ENCODE data around the gene TBX21. TPM values are rescaled to one million over a fixed set of nuclear protein-coding genes. Genes with fewer than 3 reads are reported as not detected.
A peak's percentile ranks its signal among the peaks of the same experiment; 100 is the strongest.

The TBX21 gene
- total RNA-seq, 3 donors from 2014 or later: 0.72 to 1.2 (median 1.2) TPM

- peak in 1 of 3 donors; percentile 21 for DNase-seq
- ATAC-seq: peak; percentile 24
- Histone ChIP-seq H3K9me3 (no peaks in the 10 kb centered on the region), H3K4me1 (ENCODE audit: low read depth) (peaks cover 1% of the 10 kb centered on the region), H3K4me3 (no peak overlapping the region), H3K36me3 (ENCODE audit: low read depth) (no peaks in the 10 kb centered on the region)
- TF ChIP-seq CTCF (IDR thresholded peaks at IDR 0.05): no peak
- intact Hi-C loops (cut with DNase I, micrococcal nuclease): no loop called here
These were observed 18.9 kb upstream of the TBX21 start for GRCh38 chr17:47713980-47714700.

GRCh38 chr17:47714773-47715396, 18.2 kb upstream of the TBX21 start:
- intact Hi-C loops (cut with DNase I, micrococcal nuclease): no loop called here
- H3K36me3 ChIP-seq (ENCODE audit: low read depth): no peaks in the 10 kb centered on the region
- TF ChIP-seq CTCF (IDR thresholded peaks at IDR 0.05): no peak
- no peak overlapping the region for H3K4me3 ChIP-seq
- ATAC-seq (peak; percentile 29), DNase-seq (no peak)
- no peaks in the 10 kb centered on the region for H3K4me1 ChIP-seq (ENCODE audit: low read depth)
- no peaks in the 10 kb centered on the region for H3K9me3 ChIP-seq

GRCh38 chr17:47715669-47716325, 17.2 kb upstream of the TBX21 start:
- Histone ChIP-seq H3K9me3 (no peaks in the 10 kb centered on the region), H3K36me3 (ENCODE audit: low read depth) (no peaks in the 10 kb centered on the region), H3K4me1 (ENCODE audit: low read depth) (no peaks in the 10 kb centered on the region), H3K4me3 (no peak overlapping the region)
- no peak for TF ChIP-seq CTCF (IDR thresholded peaks at IDR 0.05)
- no peak for DNase-seq
- no peak for ATAC-seq
- intact Hi-C loops (cut with DNase I, micrococcal nuclease): no loop called here

GRCh38 chr17:47716375-47716774, 16.7 kb upstream of the TBX21 start:
- intact Hi-C loops (cut with DNase I, micrococcal nuclease): no loop called here
- Histone ChIP-seq H3K9me3 (no peaks in the 10 kb centered on the region), H3K36me3 (ENCODE audit: low read depth) (no peaks in the 10 kb centered on the region), H3K4me3 (no peak overlapping the region), H3K4me1 (ENCODE audit: low read depth) (no peaks in the 10 kb centered on the region)
- no peak for TF ChIP-seq CTCF (IDR thresholded peaks at IDR 0.05)
- DNase-seq: no peak
- ATAC-seq: no peak

- H3K9me3 ChIP-seq: no peaks in the 10 kb centered on the region
- no peaks in the 10 kb centered on the region for H3K4me1 ChIP-seq (ENCODE audit: low read depth)
- no peak for TF ChIP-seq CTCF (IDR thresholded peaks at IDR 0.05)
- intact Hi-C loops (cut with DNase I, micrococcal nuclease): no loop called here
- H3K4me3 ChIP-seq: no peak overlapping the region
- DNase-seq: peak in 1 of 3 donors; percentile 27
- peak; percentile 7 for ATAC-seq
- no peaks in the 10 kb centered on the region for H3K36me3 ChIP-seq (ENCODE audit: low read depth)
These were observed 15.8 kb upstream of the TBX21 start for GRCh38 chr17:47717261-47717697.

All from mucosa of descending colon (tissue), 3 donors.